K562 (cell line): ENCODE results near the gene CXXC1. TPM values are rescaled to one million over a fixed set of nuclear protein-coding genes. Genes with fewer than 3 reads are reported as not detected.

Source experiments
- ATAC-seq: fragments of 200-7000 bp; cut with Tn5 transposase; 3 replicates; pipeline ENCODE4 v1.9.1; 2020; ENCODE audit warnings: moderate library complexity
- BruUV-seq: library from RNA; stranded (reverse); fragments of 400-500 nt; replicated peaks from 2 replicates; lab custom pipeline; 2021; lab: Mats Ljungman, UMichigan
- CTCF ChIA-PET: fragments of 300-600 bp; formaldehyde crosslinking; extraction: SDS; loops from one replicate; lab custom pipeline; 2021; ENCODE audit warnings: low intra/inter-chr PET ratio; lab: Yijun Ruan, JAX
- POLR2A ChIA-PET: fragments of 300-600, 350-650 bp; sonication (Branson Sonifier 250); formaldehyde crosslinking; extraction: SDS; loops from one replicate; lab custom pipeline; 2021; ENCODE audit warnings: antibody characterized with exemption, inconsistent platforms; lab: Yijun Ruan, JAX
- DNase-seq, 4 experiments: peaks; one replicate each; pipeline versions ENCODE4 v3.0.0 to v3.0.0-alpha.2; 2011 to 2018; ENCODE audit warnings: low spot score in 3 of 4, mixed read lengths in 3 of 4; ENCODE audit errors: extremely low read depth in 1 of 4
- FAIRE-seq: peaks from 2 replicates; lab custom pipeline; 2011; peaks lifted over from hg19 to GRCh38; lab: Jason Lieb, UNC
- H2AFZ ChIP-seq: 2 replicates; pipeline ENCODE4 v1.6.0; 2011; ENCODE audit warnings: low read depth, low read length, control low read depth, inconsistent platforms
- H3K27ac ChIP-seq: fragments of 200-600 bp; 3 replicates; pipeline ENCODE4 v1.8.0; 2011; ENCODE audit warnings: low read depth, mild to moderate bottlenecking, control low read depth, inconsistent platforms, low read length, moderate library complexity, mixed read lengths; ENCODE audit errors: extremely low read depth
- H3K27me3 ChIP-seq, 2 experiments: fragments of 300-600 bp in 1 of 2; 2 replicates in 1 of 2; 3 replicates in 1 of 2; pipeline versions ENCODE4 v1.6.0 to v1.8.0; 2011; ENCODE audit warnings: inconsistent platforms in 2 of 2, low read length in 2 of 2, mild to moderate bottlenecking in 1 of 2, mixed read lengths in 1 of 2, moderate library complexity in 1 of 2; ENCODE audit not compliant: control insufficient read depth in 2 of 2, insufficient read depth in 2 of 2
- H3K36me3 ChIP-seq: fragments of 300-600 bp; 3 replicates; pipeline ENCODE4 v1.8.0; 2011; ENCODE audit warnings: mild to moderate bottlenecking, low read length, inconsistent platforms; ENCODE audit not compliant: control insufficient read depth, insufficient read depth
- H3K4me1 ChIP-seq, 2 experiments: fragments of 200-600 bp in 1 of 2; replicated peaks in 1 of 2; 2 replicates in 1 of 2; 3 replicates in 1 of 2; pipeline versions ENCODE4 v1.5.1 to v1.8.0; 2011; ENCODE audit warnings: inconsistent platforms in 2 of 2, low read length in 2 of 2, mild to moderate bottlenecking in 1 of 2, mixed read lengths in 1 of 2, moderate library complexity in 1 of 2; ENCODE audit not compliant: control insufficient read depth in 2 of 2, insufficient read depth in 2 of 2
- H3K4me2 ChIP-seq: 2 replicates; pipeline ENCODE4 v1.6.1; 2011; ENCODE audit warnings: low read length, control low read depth, inconsistent platforms, mixed read lengths; ENCODE audit not compliant: insufficient read depth
- H3K4me3 ChIP-seq: fragments of 200-600 bp; sonication (generic), shearing (Covaris generic); 2 replicates; pipeline ENCODE4 v1.5.1; 2016; ENCODE audit warnings: control low read depth, inconsistent platforms
- H3K79me2 ChIP-seq: fragments of 200-600 bp; 3 replicates; pipeline ENCODE4 v1.8.0; 2011; ENCODE audit warnings: low read length, inconsistent platforms; ENCODE audit not compliant: control insufficient read depth, insufficient read depth
- H3K9ac ChIP-seq, 2 experiments: 2 replicates each; pipeline versions ENCODE4 v1.6.0 to v1.6.1; 2011; ENCODE audit warnings: low read depth in 2 of 2, low read length in 2 of 2, control low read depth in 1 of 2, inconsistent platforms in 1 of 2, mild to moderate bottlenecking in 1 of 2, mixed read lengths in 1 of 2; ENCODE audit not compliant: insufficient read depth in 1 of 2
- H3K9me1 ChIP-seq: one replicate; pipeline ENCODE4 v1.6.0; 2011; ENCODE audit warnings: inconsistent platforms, mild to moderate bottlenecking, low read length, moderate library complexity; ENCODE audit not compliant: control insufficient read depth, insufficient read depth
- H3K9me3 ChIP-seq: replicated peaks from 2 replicates; pipeline ENCODE4 v1.5.1; 2011; ENCODE audit warnings: low read depth, low read length, inconsistent platforms; ENCODE audit not compliant: control insufficient read depth, insufficient read depth
- H4K20me1 ChIP-seq: replicated peaks from 2 replicates; pipeline ENCODE4 v1.6.1; 2011; ENCODE audit warnings: low read length, inconsistent platforms, mixed read lengths; ENCODE audit not compliant: control insufficient read depth, insufficient read depth
- ATF1 ChIP-seq, 2 experiments: fragments of 450-650 bp in 1 of 2; IDR thresholded peaks; 2 replicates each; pipeline ENCODE4 v1.6.1; 2016; ENCODE audit warnings: missing compliant biosample characterization in 1 of 2, missing genetic modification characterization in 1 of 2
- DIDO1 ChIP-seq: fragments of 450-650 bp; IDR thresholded peaks from 2 replicates; pipeline ENCODE4 v1.6.1; 2016; ENCODE audit warnings: low read depth, missing biosample characterization, missing genetic modification characterization
- HINFP ChIP-seq: fragments of 450-650 bp; conservative IDR thresholded peaks from 2 replicates; pipeline ENCODE4 v1.6.1; 2016; ENCODE audit warnings: missing genetic modification characterization, low read depth, mild to moderate bottlenecking, control low read depth, missing compliant biosample characterization
- HOXB6 ChIP-seq: fragments of 250-450 bp; sonication (Bioruptor Pico); IDR thresholded peaks from 2 replicates; pipeline ENCODE4 v1.5.1; 2022; ENCODE audit warnings: mild to moderate bottlenecking, borderline replicate concordance
- JUND ChIP-seq, 2 experiments: IDR thresholded peaks; 2 replicates in 1 of 2; 3 replicates in 1 of 2; pipeline ENCODE4 v1.6.1; 2011; ENCODE audit warnings: borderline replicate concordance in 2 of 2, low read depth in 2 of 2, low read length in 2 of 2, improper control_type of control experiment in 1 of 2, missing biosample characterization in 1 of 2, missing genetic modification characterization in 1 of 2, missing genetic modification reagents in 1 of 2
- MED1 ChIP-seq: sonication (generic); formaldehyde crosslinking; IDR thresholded peaks from 2 replicates; pipeline ENCODE4 v1.8.1; 2023; ENCODE audit warnings: missing genetic modification reagents, borderline replicate concordance
- PCBP1 ChIP-seq: fragments of 200-400 bp; formaldehyde crosslinking; IDR thresholded peaks from 2 replicates; pipeline ENCODE4 v1.6.1; 2018; ENCODE audit warnings: mild to moderate bottlenecking, low read depth, low read length; ENCODE audit not compliant: poor library complexity, severe bottlenecking
- RBM25 ChIP-seq: fragments of 200-400 bp; formaldehyde crosslinking; IDR thresholded peaks from 2 replicates; pipeline ENCODE4 v1.6.1; 2018; ENCODE audit warnings: low read length, low read depth, moderate library complexity; ENCODE audit not compliant: severe bottlenecking
- WGBS: fragments of 100-300 bp; shearing (Covaris generic); methylation state at CpG from one replicate; pipeline ENCODE4 v1.1.6; 2016; ENCODE audit warnings: low coverage, mixed read lengths; ENCODE audit not compliant: insufficient coverage; ENCODE audit errors: missing lambda C conversion rate; 5-methylcytosine and 5-hydroxymethylcytosine counted together
- in situ Hi-C: fragments of 300-500 bp; cut with MboI; formaldehyde crosslinking; loops from 4 replicates; pipeline ENCODE4 v1.15.0; 2018; ENCODE audit warnings: inconsistent platforms, mixed read lengths
- intact Hi-C: fragments of 100-400 bp; cut with micrococcal nuclease; formaldehyde crosslinking; loops from 2 replicates; pipeline ENCODE4 v1.14.2; 2022
- polyA plus RNA-seq, 8 experiments: library from polyadenylated mRNA; depleted of rRNA in 4 of 8; stranded (reverse) in 5 of 8; unstranded in 3 of 8; fragments of >200 nt; fragmentation: Nextera tagmentation in 2 of 8; fragmentation: Illumina TruSeq in 1 of 8; extraction: Ambion mirVana in 2 of 8; extraction: Trizol in 1 of 8; gene quantifications; 2 replicates each; pipeline versions ENCODE4 v1.2.1 to v1.2.3, GENCODE V29; 2011 to 2014; ENCODE audit warnings: inconsistent platforms in 1 of 8, missing spikeins in 1 of 8
- total RNA-seq, 7 experiments: library from RNA; depleted of rRNA in 6 of 7; stranded (reverse); fragments of >200 nt in 6 of 7; fragmentation: Illumina TruSeq in 2 of 7; extraction: Trizol in 2 of 7; gene quantifications; 2 replicates each; pipeline versions ENCODE4 v1.2.1 to v1.2.3, GENCODE V29; 2011 to 2021; ENCODE audit warnings: low replicate concordance in 1 of 7

CXXC1 gene
- total and polyA plus RNA-seq, 9 of the 15 experiments (the other 6 are each of a cell fraction or from before 2014, with no cell fraction given): 3.4 to 81.0 (median 34.1) TPM

- no peaks in the 10 kb centered on the region for H3K36me3 ChIP-seq
- TF ChIP-seq PCBP1 (no peak), RBM25 (peak; percentile 20), MED1 (no peak), JUND (IDR thresholded peaks at IDR 0.05; ENCODE audit: borderline replicate concordance, low read depth, low read length) (no peak), JUND (tag; IDR thresholded peaks at IDR 0.05; ENCODE audit: borderline replicate concordance, low read depth, low read length) (no peak), DIDO1 (tag) (no peak), HINFP (tag) (no peak), HOXB6 (no peak), ATF1 (CRISPR knock-in tag; IDR thresholded peaks at IDR 0.05) (no peak), ATF1 (tag; IDR thresholded peaks at IDR 0.05) (peak; percentile 58; the same call in 1 of the 2 replicates)
- H3K27ac ChIP-seq: no peak overlapping the region
- no peak overlapping the region for H3K4me2 ChIP-seq
- no peak for FAIRE-seq
- in situ Hi-C loops (no loop called here), intact Hi-C loops (no loop called here)
- no TSS peak for BruUV-seq
- H3K9ac ChIP-seq: no peak overlapping the region
- H4K20me1 ChIP-seq: no peaks in the 10 kb centered on the region
- H3K79me2 ChIP-seq: no peaks in the 10 kb centered on the region
- ChIA-PET POLR2A (no interaction called here), CTCF (no interaction called here)
- ATAC-seq: no peak
- H3K27me3 ChIP-seq: no peaks in the 10 kb centered on the region
- H3K9me3 ChIP-seq: no peaks in the 10 kb centered on the region
- no peak overlapping the region for H3K4me3 ChIP-seq
- no peak for DNase-seq
- H3K9me1 ChIP-seq: no peaks in the 10 kb centered on the region
- WGBS: 19% methylated on average over 4 of the region's 5 CpGs
- H2AFZ ChIP-seq: no peak overlapping the region
- peaks cover 0 to 14% of the 10 kb centered on the region in 2 experiments; a peak in 3 of 5 replicates for H3K4me1 ChIP-seq
These were observed 27.8 kb upstream of the CXXC1 start for GRCh38 chr18:50315100-50315871.
